HG02970 (cell line): Measurements from ENCODE around the gene NAV1.

Experiments
- ATAC-seq: cut with Tn5 transposase; IDR thresholded peaks from one replicate; pipeline ENCODE4 v1.9.1; 2021; ENCODE audit warnings: mild to moderate bottlenecking, moderate library complexity, moderate number of reproducible peaks; ENCODE audit not compliant: unreplicated experiment, low FRiP score

NAV1 gene

DNA sequence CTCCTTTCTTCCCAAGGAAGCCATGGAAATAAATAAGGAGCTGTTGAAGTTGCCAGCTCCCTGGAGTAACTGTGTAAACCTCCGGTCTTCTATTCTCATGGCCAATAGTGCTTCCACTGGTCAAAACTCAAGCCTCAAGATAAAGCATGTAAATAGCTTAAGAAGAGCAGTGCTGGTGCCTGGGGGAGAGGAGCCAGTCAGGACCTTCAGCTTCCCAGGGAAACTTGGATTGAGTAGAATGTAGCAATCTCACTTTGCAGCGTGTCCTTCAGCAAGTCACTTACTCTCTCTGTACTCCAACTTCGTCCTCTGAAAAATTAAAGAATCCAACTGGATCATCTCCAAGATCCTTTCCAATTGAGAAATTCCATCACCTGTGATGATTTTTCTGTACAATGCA lies 44.7 kb downstream of the NAV1 start:
- ATAC-seq = no peak

DNA sequence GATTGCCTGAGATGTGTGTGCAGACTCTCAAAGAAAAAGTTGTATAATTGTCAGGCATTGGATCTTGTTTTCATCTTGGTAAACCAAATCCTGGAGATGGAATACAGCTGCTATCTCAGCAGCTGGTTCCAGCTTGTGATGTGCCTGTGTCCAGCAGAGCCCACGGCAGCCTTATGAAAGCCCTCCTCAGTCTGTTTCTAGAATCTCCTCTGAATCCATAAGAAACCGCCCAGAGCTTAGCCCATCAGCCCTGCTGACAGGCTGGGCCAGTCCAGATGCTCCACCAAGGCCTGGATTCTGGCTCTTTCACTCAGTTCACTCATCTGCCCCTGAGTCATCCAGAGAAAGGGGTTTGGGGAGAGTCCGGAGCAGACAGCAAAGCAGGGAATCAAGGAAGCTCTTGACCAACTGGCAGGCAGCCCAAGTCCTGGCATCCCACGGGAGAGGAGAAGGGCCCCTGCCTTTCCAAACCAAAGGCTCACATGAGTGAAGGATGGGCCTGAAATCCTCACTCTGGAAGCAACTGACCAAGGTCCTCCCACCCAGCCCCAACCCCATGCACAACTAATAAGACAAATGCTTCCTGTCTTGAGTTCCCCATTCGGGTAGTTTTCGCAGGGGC lies 45.7 kb downstream of the NAV1 start:
- no peak for ATAC-seq

DNA sequence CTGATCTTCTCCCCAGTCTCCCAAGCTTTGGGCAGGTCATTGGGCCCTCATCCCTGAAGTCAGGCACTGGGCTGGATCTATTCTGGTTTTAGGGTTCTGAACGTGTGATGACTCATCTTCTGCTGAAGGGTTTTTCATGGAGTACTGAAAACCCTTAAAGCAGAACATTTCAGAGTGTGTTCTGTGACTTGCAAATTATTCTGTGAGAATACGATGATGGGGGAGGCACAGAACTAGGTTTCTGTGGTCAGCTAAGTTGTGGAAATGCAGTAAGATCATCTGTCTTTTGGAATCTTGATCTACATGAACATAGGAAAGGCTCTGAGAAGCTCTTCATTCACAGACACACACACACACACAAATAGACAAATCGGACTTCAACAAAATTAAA lies 46.2 kb downstream of the NAV1 start:
- no peak for ATAC-seq

DNA sequence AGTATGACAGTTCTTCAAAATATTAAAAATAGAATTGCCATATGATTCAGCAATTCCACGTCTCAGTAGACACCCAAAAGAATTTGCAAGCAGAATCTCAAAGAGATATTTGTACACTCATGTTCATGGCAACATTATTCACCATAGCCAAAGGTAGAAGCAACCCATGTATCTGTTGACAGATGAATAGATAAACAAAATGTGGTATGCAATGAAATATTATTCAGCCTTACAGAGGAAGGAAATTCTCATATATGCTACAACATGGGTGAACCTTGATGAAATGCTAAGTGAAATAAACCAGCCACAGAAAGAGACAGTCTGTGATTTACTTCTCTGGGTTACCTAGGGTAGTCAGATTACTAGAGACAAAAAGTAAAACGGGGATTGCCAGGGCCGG lies 47.0 kb downstream of the NAV1 start:
- ATAC-seq = no peak

DNA sequence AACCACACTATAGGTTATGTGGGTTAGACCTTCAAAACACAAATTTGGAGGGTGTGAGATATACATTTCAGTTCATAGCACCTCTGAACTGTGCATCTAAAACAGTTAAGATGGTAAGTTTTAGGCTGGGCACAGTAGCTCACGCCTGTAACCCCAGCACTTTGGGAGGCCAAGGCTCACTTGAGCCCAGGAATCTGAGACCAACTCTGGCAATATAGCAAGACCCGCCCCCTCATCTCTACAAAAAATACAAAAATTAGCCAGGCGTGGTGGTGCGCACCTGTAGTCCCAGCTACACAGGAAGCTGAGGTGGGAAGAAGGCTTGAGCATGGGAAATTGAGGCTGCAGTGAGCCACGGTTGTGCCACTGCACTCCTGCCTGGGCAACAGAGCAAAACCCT lies 47.9 kb downstream of the NAV1 start:
- no peak for ATAC-seq

DNA sequence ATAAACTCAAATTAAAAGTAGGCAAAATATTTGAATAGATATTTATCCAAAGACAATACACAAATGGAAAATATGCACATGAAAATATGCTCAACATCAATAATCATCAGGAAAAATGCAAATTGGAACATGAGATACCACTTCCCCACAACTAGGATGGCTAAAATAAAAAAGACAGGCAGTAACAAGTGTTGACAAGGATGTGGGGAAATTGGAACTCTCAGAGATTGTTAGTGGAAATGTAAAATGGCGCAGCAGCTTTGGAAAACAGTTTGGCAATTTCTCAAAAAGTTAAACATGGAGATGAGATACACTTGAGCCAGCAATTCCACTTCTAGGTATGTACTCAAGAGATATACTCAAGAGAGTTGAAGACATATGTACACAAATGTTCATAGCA lies 48.8 kb downstream of the NAV1 start:
- ATAC-seq = no peak
